ENCODE measurements around the gene ZDHHC17.
A peak's percentile ranks its signal among the peaks of the same experiment; 100 is the strongest.

Gene ZDHHC17

DNA sequence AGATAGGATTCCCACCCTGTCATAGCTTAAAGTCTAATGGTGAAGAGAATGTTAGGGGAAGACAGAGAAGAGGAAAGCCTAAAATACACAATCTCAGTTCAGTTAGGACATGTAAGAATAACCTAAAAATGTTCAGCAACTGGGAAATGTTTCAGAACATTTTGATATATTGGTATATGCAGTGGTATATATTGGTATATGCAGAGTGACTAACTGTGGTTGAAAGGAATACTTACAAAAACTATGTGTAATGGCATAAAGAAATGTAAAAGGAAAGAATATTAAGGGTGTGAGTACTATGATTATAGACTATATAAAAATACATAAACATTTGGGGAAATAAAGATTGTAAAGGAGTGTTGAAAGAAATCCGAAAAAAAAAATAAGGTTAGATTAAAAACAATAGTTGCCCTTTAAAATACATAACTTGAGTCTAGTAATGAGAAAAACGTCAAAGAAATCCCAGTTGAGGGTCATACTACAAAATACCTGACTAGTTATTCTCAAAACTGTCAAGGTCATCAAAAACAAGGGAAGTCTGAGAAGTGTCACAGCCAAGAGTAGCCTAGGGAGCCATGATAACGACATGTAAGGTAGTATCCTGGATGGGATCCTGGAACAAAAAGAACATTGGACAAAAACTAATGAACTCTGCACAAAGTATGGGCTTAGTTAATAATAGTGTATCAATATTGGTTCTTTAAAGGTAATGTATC, 25.6 kb downstream of the ZDHHC17 start:
- TF ChIP-seq, protein P1, sequence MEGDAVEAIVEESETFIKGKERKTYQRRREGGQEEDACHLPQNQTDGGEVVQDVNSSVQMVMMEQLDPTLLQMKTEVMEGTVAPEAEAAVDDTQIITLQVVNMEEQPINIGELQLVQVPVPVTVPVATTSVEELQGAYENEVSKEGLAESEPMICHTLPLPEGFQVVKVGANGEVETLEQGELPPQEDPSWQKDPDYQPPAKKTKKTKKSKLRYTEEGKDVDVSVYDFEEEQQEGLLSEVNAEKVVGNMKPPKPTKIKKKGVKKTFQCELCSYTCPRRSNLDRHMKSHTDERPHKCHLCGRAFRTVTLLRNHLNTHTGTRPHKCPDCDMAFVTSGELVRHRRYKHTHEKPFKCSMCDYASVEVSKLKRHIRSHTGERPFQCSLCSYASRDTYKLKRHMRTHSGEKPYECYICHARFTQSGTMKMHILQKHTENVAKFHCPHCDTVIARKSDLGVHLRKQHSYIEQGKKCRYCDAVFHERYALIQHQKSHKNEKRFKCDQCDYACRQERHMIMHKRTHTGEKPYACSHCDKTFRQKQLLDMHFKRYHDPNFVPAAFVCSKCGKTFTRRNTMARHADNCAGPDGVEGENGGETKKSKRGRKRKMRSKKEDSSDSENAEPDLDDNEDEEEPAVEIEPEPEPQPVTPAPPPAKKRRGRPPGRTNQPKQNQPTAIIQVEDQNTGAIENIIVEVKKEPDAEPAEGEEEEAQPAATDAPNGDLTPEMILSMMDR (IDR thresholded peaks at IDR 0.05; ENCODE audit: borderline replicate concordance, control extremely low read depth, extremely low read depth, insufficient read depth, missing control alignments) = no peak
- DNase-seq (ENCODE audit: low spot score) = no peak
- in situ Hi-C loops (cut with MboI; ENCODE audit: low sequenced_read_pairs, unreplicated experiment) = loop anchor here (10.0 to 25.0 kb wide), 2 partner anchors 165 to 702 kb away; partner anchors contain the start of gene NAP1L1

DNA sequence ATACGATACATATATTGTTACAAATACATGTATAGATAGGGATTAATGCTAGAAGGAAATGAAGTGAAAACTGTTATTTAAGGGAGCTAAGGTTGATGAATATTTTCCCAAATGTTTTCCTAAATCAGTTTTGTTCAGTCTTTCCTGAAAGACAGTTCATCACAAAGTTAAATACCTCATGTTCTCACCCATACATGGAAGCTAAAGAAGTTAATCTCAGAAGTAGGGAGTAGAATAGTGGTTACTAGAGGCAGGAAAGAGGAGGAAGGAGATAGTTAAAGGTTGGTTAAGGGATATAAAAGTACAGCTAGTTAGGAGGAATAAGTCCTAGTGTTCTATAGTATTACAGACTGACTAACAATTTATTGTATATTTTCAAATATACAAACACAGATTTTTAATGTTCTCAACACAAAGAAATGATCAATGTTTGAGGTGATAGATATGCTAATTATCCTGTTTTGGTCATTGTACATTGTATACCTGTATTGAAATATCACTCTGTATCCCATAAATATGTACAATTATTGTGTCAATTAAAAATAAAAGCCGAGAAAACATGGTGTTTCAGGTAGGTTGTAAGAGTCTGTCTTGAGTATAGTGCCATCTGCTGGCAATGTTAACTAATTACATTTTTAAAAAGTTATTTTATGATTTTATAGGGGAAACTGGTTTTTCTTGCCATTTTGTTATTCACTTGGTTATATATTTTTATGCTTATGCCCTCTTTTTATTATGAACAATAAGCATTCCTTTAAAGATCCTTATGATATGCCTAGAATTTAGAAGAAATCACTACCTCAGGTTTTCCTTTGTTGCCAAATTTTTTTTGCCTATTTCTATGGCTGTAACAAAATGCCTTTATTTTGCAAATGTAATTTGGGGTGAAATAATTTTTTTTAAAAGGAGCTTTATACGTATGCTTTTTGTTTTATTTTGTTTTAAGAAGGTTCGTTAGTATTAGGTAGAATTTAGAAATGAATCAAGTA, 26.9 kb downstream of the ZDHHC17 start:
- peak; percentile 40 for DNase-seq (ENCODE audit: low spot score)
- in situ Hi-C loops (cut with MboI; ENCODE audit: low sequenced_read_pairs, unreplicated experiment) = loop anchor here (10.0 to 25.0 kb wide), 2 partner anchors 166 to 704 kb away; partner anchors contain the start of gene NAP1L1

DNA sequence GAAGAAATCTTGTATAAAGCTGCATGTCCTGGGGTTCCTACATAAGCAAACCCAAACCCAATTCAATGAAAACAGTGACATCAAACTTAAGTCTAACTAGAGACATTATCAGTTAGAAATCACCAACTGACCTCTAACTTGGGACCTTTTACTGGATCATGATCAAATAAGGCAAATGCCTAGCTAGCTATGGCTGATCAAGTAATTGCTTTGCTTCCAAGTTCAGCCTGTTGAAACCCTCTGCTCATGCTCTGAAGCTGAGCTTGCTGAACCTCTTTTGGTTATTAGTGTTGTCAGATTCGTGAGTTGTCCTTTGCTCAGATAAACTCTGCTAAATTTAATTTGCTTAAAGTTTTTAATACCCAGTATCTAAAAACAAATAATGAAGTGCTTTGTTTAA, 28.9 kb downstream of the ZDHHC17 start:
- DNase-seq (ENCODE audit: low spot score) = no peak
- TF ChIP-seq, protein P1 (IDR thresholded peaks at IDR 0.05; ENCODE audit: borderline replicate concordance, control extremely low read depth, extremely low read depth, insufficient read depth, missing control alignments) = no peak
- in situ Hi-C loops (cut with MboI; ENCODE audit: low sequenced_read_pairs, unreplicated experiment) = loop anchor here (10.0 to 25.0 kb wide), 2 partner anchors 168 to 706 kb away; partner anchors contain the start of gene NAP1L1

More for the DNA sequence above, 26.9 kb downstream of the ZDHHC17 start:
- TF ChIP-seq, protein P1 (IDR thresholded peaks at IDR 0.05; ENCODE audit: borderline replicate concordance, control extremely low read depth, extremely low read depth, insufficient read depth, missing control alignments) = peak; percentile 37

DNA sequence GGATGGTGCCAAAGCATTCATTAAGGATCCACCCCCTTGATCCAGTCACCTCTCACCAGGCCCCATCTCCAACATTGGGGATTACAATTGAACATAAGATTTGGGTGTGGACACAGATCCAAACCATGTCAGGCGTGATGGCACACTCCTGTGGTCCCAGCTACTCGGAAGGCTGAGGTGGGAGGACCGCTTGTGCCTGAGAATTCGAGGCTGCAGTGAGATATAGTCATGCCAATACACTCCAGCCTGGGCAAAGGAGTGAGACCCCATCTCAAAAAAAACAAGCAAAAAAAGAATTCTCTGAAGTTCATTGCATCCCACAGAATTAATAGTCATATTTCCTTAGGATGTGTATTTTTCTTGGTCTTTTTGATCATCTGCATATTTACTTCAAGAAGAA, 34.9 kb downstream of the ZDHHC17 start:
- DNase-seq (ENCODE audit: low spot score) = no peak
- TF ChIP-seq, protein P1 (IDR thresholded peaks at IDR 0.05; ENCODE audit: borderline replicate concordance, control extremely low read depth, extremely low read depth, insufficient read depth, missing control alignments) = no peak
- in situ Hi-C loops (cut with MboI; ENCODE audit: low sequenced_read_pairs, unreplicated experiment) = loop anchor here (10.0 to 25.0 kb wide), 2 partner anchors 174 to 712 kb away; partner anchors contain the start of gene NAP1L1

DNA sequence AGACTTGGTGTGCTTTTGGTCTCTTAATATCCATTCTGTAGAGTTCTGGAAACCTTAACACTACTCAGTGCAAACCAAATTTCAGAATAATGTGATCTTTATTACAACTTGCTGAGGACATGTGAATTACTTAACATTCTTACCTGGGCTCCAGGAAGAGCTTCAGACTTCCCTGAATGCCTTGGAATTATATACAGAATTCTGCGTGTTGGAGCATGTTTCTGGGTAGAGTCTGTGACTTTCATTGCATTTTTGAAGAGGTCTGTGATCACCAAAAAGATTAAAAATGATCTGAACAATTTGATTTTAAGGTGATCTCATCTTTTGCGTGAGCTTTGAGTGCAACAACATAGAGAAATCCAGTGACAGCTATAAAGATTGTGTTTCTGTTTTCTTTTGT, 35.4 kb downstream of the ZDHHC17 start:
- in situ Hi-C loops (cut with MboI; ENCODE audit: low sequenced_read_pairs, unreplicated experiment) = loop anchor here (10.0 to 25.0 kb wide), 2 partner anchors 175 to 712 kb away; partner anchors contain the start of gene NAP1L1
- no peak for DNase-seq (ENCODE audit: low spot score)
- TF ChIP-seq, protein P1 (IDR thresholded peaks at IDR 0.05; ENCODE audit: borderline replicate concordance, control extremely low read depth, extremely low read depth, insufficient read depth, missing control alignments) = no peak

DNA sequence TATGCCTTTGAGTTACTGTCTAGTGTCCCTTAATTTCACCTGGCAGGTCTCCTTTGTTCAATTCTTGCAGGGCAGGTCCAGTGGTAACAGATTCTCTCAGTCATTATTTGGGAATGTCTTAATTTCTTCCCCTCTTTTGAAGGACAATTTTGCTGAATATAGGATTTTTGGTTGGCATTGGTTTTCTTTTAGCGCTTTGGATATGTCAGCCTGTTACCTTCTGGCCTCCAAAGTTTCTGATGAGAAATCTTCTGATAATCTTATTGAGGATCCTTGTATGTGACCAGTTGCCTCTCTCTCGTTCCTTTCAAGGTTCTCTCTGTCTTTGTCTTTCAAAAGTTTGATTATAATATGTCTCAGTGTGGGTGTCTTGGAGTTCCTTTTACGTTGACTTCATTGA, 38.1 kb downstream of the ZDHHC17 start:
- TF ChIP-seq, protein P1 (IDR thresholded peaks at IDR 0.05; ENCODE audit: borderline replicate concordance, control extremely low read depth, extremely low read depth, insufficient read depth, missing control alignments) = no peak
- DNase-seq (ENCODE audit: low spot score) = no peak
- in situ Hi-C loops (cut with MboI; ENCODE audit: low sequenced_read_pairs, unreplicated experiment) = no loop called here
